Neural cell (in vitro differentiated cells): ENCODE results near the gene SP2. TPM values are rescaled to one million over a fixed set of nuclear protein-coding genes. Genes with fewer than 3 reads are reported as not detected.

Experiments
- H2AFZ ChIP-seq: fragments of 200-600, 300-800 bp; sonication (generic), shearing (Covaris generic); 2 replicates; pipeline ENCODE4 v1.6.0; 2014; ENCODE audit warnings: low read depth, mild to moderate bottlenecking, antibody characterized with exemption, low read length, moderate library complexity
- H3F3A ChIP-seq: fragments of 200-600 bp; shearing (Covaris generic); 2 replicates; pipeline ENCODE4 v1.6.1; 2016; ENCODE audit warnings: mild to moderate bottlenecking, moderate library complexity, mixed read lengths, antibody characterized with exemption, low read length; ENCODE audit not compliant: insufficient read depth, poor library complexity, severe bottlenecking
- H3K27ac ChIP-seq: fragments of 200-600, 300-800 bp; sonication (generic), shearing (Covaris generic); 2 replicates; pipeline ENCODE4 v1.5.1; 2014; ENCODE audit warnings: mild to moderate bottlenecking, low read length, moderate library complexity
- H3K27me3 ChIP-seq: fragments of 300-800, 200-600 bp; sonication (generic), shearing (Covaris generic); 2 replicates; pipeline ENCODE4 v1.6.0; 2014; ENCODE audit warnings: mild to moderate bottlenecking, low read depth, low read length, moderate library complexity; ENCODE audit not compliant: insufficient read depth
- H3K36me3 ChIP-seq: fragments of 300-800, 200-600 bp; sonication (generic), shearing (Covaris generic); 2 replicates; pipeline ENCODE4 v1.5.1; 2014; ENCODE audit warnings: mild to moderate bottlenecking, antibody characterized with exemption, low read length, moderate library complexity; ENCODE audit not compliant: insufficient read depth
- H3K4me2 ChIP-seq: fragments of 300-800, 200-600 bp; sonication (generic), shearing (Covaris generic); 2 replicates; pipeline ENCODE4 v1.6.0; 2014; ENCODE audit warnings: mild to moderate bottlenecking, low read length
- H3K4me3 ChIP-seq: fragments of 300-800, 200-600 bp; sonication (generic), shearing (Covaris generic); 2 replicates; pipeline ENCODE4 v1.5.1; 2014; ENCODE audit warnings: mild to moderate bottlenecking, low read length, moderate library complexity
- H3K79me2 ChIP-seq: fragments of 200-600 bp; shearing (Covaris generic); replicated peaks from 2 replicates; pipeline ENCODE4 v1.6.0; 2014; ENCODE audit warnings: mild to moderate bottlenecking, low read length, moderate library complexity; ENCODE audit not compliant: insufficient read depth
- H3K9ac ChIP-seq: fragments of 300-800, 200-600 bp; sonication (generic), shearing (Covaris generic); 2 replicates; pipeline ENCODE4 v1.6.1; 2016; ENCODE audit warnings: mild to moderate bottlenecking, low read length, mixed read lengths
- H3K9me2 ChIP-seq: fragments of 200-600 bp; shearing (Covaris generic); 2 replicates; pipeline ENCODE4 v1.6.1; 2016; ENCODE audit warnings: mild to moderate bottlenecking, low read length, mixed read lengths; ENCODE audit not compliant: insufficient read depth
- H3K9me3 ChIP-seq: fragments of 200-600, 300-800 bp; sonication (generic), shearing (Covaris generic); 2 replicates; pipeline ENCODE4 v1.6.1; 2016; ENCODE audit warnings: mild to moderate bottlenecking, mixed run types, low read length, moderate library complexity, mixed read lengths
- H4K20me1 ChIP-seq: fragments of 200-600 bp; shearing (Covaris generic); 2 replicates; pipeline ENCODE4 v1.6.1; 2016; ENCODE audit warnings: mild to moderate bottlenecking, mixed run types; ENCODE audit not compliant: insufficient read depth
- EP300 ChIP-seq: fragments of 450-650 bp; conservative IDR thresholded peaks from 2 replicates; pipeline ENCODE4 v1.6.1; 2014; ENCODE audit warnings: antibody characterized with exemption, mild to moderate bottlenecking, moderate library complexity; ENCODE audit not compliant: poor library complexity, severe bottlenecking
- EZH2 ChIP-seq: fragments of 200-600, 300-800 bp; shearing (Covaris generic), sonication (generic); IDR thresholded peaks from 2 replicates; pipeline ENCODE4 v1.6.1; 2014; ENCODE audit warnings: antibody characterized with exemption, low read length, borderline replicate concordance, mild to moderate bottlenecking; ENCODE audit not compliant: insufficient read depth, poor library complexity, severe bottlenecking
- MXI1 ChIP-seq: fragments of 450-650 bp; conservative IDR thresholded peaks from 2 replicates; pipeline ENCODE4 v1.6.1; 2014; ENCODE audit warnings: antibody characterized with exemption, mild to moderate bottlenecking; ENCODE audit not compliant: poor library complexity, severe bottlenecking
- POLR2AphosphoS5 ChIP-seq: IDR thresholded peaks from 2 replicates; pipeline ENCODE4 v1.6.1; 2012
- RAD21 ChIP-seq: fragments of 450-650 bp; conservative IDR thresholded peaks from 2 replicates; pipeline ENCODE4 v1.6.1; 2014; ENCODE audit warnings: antibody characterized with exemption, mild to moderate bottlenecking, moderate library complexity
- SMC3 ChIP-seq: fragments of 450-650 bp; conservative IDR thresholded peaks from 2 replicates; pipeline ENCODE4 v1.6.1; 2014; ENCODE audit warnings: antibody characterized with exemption, mild to moderate bottlenecking, moderate library complexity; ENCODE audit not compliant: poor library complexity
- TAF1 ChIP-seq: IDR thresholded peaks from 2 replicates; pipeline ENCODE4 v1.6.1; 2012; ENCODE audit warnings: low read depth
- polyA plus RNA-seq: library from polyadenylated mRNA; depleted of rRNA; stranded (reverse); fragments of >200 nt; gene quantifications from 2 replicates; pipeline ENCODE4 v1.2.3, GENCODE V29; 2014
- TF ChIP-seq, protein P1 (sequence below): IDR thresholded peaks from 2 replicates; pipeline ENCODE4 v1.6.1; 2012; ENCODE audit warnings: borderline replicate concordance
- TF ChIP-seq, protein P2 (sequence below): fragments of 450-650 bp; IDR thresholded peaks from 2 replicates; pipeline ENCODE4 v1.5.1; 2014; ENCODE audit warnings: antibody characterized with exemption, mild to moderate bottlenecking, moderate library complexity; ENCODE audit not compliant: poor library complexity, severe bottlenecking

The SP2 gene
- polyA plus RNA-seq, 1 donor from 2014 or later = 0.25 TPM

DNA sequence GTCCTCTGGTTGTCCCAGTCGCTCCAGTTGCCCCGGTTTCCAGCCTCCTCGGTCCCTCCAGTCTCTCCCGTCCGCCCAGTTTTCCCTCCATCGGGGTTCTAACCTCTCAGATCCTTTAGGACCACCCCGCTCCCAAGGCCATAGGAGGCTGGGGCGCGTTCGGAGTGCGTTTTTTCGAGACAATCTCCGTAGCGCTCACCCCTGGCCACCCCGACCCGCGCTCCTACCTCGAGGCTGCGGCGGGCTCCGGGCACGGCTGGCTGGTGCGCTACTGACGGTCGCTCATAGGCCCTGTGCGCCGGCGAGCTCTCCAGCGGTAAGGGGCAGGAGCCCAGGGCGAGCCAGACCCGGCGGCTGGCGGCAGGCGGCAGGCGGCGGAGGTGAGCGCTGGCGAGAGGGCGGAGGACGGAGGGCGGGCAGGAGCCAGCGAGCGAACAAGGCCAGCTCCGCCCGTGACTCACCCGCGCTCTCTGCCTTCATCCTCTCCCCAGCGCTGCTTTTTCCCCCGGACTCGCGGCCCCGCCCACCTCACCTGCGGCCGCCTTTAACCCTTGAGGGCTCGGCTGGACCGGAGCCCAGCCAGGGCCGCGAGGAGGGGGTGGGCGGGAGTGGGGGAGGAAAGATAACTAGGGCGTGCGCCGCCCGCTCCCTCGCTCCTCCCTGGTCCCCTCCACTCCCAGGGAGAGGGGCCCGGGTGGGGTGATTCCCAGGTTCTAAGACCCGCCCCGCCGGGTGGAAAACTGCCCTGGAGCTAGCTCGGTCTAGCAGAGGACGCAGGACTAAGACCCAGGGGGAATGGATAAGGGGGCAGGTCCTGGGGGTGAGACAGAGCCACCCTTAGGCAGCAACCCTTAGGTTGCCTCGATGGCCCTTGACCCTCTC lies 45.1 kb upstream of the SP2 start, which contains the start of gene SP6:
SP6 (minus strand) TSS at position 472 of the 882 bp plus-strand sequence. CDS start 2,734 bp downstream, outside the sequence.
- Histone ChIP-seq H3K9me2 (no peaks in the 10 kb centered on the region), H4K20me1 (no peaks in the 10 kb centered on the region), H3K4me2 (no peak within 1 kb of the TSS), H3K4me3 (peak within 1 kb of the TSS; percentile 69), H3F3A (no peaks in the 10 kb centered on the region), H3K27ac (no peak within 1 kb of the TSS), H3K79me2 (no peaks in the 10 kb centered on the region), H2AFZ (no peak within 1 kb of the TSS), H3K9me3 (no peaks in the 10 kb centered on the region), H3K27me3 (peaks cover 100% of the 10 kb centered on the region), H3K9ac (peak within 1 kb of the TSS; percentile 55), H3K36me3 (no peaks in the 10 kb centered on the region)
- no peak for TF ChIP-seq RAD21
- peak; percentile 22 for TF ChIP-seq SMC3
- TF ChIP-seq MXI1 = no peak
- TF ChIP-seq, protein P1, sequence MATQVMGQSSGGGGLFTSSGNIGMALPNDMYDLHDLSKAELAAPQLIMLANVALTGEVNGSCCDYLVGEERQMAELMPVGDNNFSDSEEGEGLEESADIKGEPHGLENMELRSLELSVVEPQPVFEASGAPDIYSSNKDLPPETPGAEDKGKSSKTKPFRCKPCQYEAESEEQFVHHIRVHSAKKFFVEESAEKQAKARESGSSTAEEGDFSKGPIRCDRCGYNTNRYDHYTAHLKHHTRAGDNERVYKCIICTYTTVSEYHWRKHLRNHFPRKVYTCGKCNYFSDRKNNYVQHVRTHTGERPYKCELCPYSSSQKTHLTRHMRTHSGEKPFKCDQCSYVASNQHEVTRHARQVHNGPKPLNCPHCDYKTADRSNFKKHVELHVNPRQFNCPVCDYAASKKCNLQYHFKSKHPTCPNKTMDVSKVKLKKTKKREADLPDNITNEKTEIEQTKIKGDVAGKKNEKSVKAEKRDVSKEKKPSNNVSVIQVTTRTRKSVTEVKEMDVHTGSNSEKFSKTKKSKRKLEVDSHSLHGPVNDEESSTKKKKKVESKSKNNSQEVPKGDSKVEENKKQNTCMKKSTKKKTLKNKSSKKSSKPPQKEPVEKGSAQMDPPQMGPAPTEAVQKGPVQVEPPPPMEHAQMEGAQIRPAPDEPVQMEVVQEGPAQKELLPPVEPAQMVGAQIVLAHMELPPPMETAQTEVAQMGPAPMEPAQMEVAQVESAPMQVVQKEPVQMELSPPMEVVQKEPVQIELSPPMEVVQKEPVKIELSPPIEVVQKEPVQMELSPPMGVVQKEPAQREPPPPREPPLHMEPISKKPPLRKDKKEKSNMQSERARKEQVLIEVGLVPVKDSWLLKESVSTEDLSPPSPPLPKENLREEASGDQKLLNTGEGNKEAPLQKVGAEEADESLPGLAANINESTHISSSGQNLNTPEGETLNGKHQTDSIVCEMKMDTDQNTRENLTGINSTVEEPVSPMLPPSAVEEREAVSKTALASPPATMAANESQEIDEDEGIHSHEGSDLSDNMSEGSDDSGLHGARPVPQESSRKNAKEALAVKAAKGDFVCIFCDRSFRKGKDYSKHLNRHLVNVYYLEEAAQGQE = no peak
- peak; percentile 66 for TF ChIP-seq EZH2
- no peak for TF ChIP-seq EP300
- TF ChIP-seq, protein P2, sequence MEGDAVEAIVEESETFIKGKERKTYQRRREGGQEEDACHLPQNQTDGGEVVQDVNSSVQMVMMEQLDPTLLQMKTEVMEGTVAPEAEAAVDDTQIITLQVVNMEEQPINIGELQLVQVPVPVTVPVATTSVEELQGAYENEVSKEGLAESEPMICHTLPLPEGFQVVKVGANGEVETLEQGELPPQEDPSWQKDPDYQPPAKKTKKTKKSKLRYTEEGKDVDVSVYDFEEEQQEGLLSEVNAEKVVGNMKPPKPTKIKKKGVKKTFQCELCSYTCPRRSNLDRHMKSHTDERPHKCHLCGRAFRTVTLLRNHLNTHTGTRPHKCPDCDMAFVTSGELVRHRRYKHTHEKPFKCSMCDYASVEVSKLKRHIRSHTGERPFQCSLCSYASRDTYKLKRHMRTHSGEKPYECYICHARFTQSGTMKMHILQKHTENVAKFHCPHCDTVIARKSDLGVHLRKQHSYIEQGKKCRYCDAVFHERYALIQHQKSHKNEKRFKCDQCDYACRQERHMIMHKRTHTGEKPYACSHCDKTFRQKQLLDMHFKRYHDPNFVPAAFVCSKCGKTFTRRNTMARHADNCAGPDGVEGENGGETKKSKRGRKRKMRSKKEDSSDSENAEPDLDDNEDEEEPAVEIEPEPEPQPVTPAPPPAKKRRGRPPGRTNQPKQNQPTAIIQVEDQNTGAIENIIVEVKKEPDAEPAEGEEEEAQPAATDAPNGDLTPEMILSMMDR = peak; percentile 43
- TF ChIP-seq POLR2AphosphoS5 = peak; percentile 37

DNA sequence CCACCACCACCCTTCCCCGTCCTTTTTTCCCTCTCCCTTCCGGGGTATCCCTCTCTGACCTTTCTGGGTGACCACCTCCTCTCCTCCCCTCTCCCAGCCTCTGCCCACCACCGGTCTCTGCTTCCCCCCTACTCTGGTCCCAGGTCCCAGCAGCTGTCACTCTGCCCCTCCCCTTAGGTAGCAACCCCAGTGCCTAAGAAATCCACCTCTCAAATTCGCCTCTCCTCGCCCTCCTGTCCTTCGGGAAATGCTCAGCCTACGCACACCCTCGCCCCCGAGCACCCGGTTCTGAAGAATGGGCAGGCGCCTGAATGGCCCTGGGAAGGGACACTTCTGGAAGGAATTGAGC lies 44.3 kb upstream of the SP2 start:
- Histone ChIP-seq H3K4me3 (no peak overlapping the region), H3K79me2 (no peaks in the 10 kb centered on the region), H3K36me3 (no peaks in the 10 kb centered on the region), H3K9me2 (no peaks in the 10 kb centered on the region), H3K27me3 (peaks cover 100% of the 10 kb centered on the region), H3F3A (no peaks in the 10 kb centered on the region), H3K27ac (no peak overlapping the region), H4K20me1 (no peaks in the 10 kb centered on the region), H3K9me3 (no peaks in the 10 kb centered on the region), H3K4me2 (no peak overlapping the region), H2AFZ (no peak overlapping the region), H3K9ac (no peak overlapping the region)
- TF ChIP-seq, protein P2 = no peak
- TF ChIP-seq MXI1 = no peak
- TF ChIP-seq EP300 = no peak
- TF ChIP-seq, protein P1 = no peak
- no peak for TF ChIP-seq SMC3
- TF ChIP-seq EZH2 = peak; percentile 62
- TF ChIP-seq POLR2AphosphoS5 = no peak
- no peak for TF ChIP-seq TAF1
